Esophagus (tissue), 2 donors: Measurements from ENCODE around the gene CUX1. TPM values are rescaled to one million over a fixed set of nuclear protein-coding genes. Genes with fewer than 3 reads are reported as not detected.
A peak's percentile ranks its signal among the peaks of the same experiment; 100 is the strongest.
"Not testable (repeated sequence)": the region's sequence is repeated elsewhere in the genome, so short reads cannot be mapped to it uniquely, and the experiment has no call there.

Experiments used
- H3K27ac ChIP-seq, 2 donors: one replicate each; pipeline ENCODE4 v1.5.1; 2013; ENCODE audit warnings: low read depth in 2 of 2, mild to moderate bottlenecking in 2 of 2, inconsistent platforms in 1 of 2, low read length in 1 of 2, moderate library complexity in 1 of 2
- H3K27me3 ChIP-seq, 2 donors: one replicate each; pipeline ENCODE4 v1.6.1; 2013; ENCODE audit warnings: low read length in 2 of 2, control low read depth in 1 of 2, mild to moderate bottlenecking in 1 of 2; ENCODE audit not compliant: insufficient read depth in 2 of 2, control insufficient read depth in 1 of 2
- H3K36me3 ChIP-seq, 2 donors: one replicate each; pipeline ENCODE4 v1.6.1; 2013; ENCODE audit warnings: low read length in 1 of 2; ENCODE audit not compliant: control insufficient read depth in 2 of 2, insufficient read depth in 2 of 2
- H3K4me1 ChIP-seq, 2 donors: one replicate each; pipeline ENCODE4 v1.6.1; 2013; ENCODE audit warnings: low read length in 1 of 2; ENCODE audit not compliant: control insufficient read depth in 2 of 2, insufficient read depth in 2 of 2
- H3K4me3 ChIP-seq, 2 donors: one replicate each; pipeline ENCODE4 v1.5.1; 2013; ENCODE audit warnings: low read length in 2 of 2, mild to moderate bottlenecking in 2 of 2, low read depth in 1 of 2, moderate library complexity in 1 of 2
- H3K9me3 ChIP-seq, 2 donors: one replicate each; pipeline ENCODE4 v1.6.1; 2013; ENCODE audit warnings: mild to moderate bottlenecking in 2 of 2, low read depth in 1 of 2, low read length in 1 of 2, moderate library complexity in 1 of 2; ENCODE audit not compliant: control insufficient read depth in 2 of 2, insufficient read depth in 1 of 2
- WGBS, 2 donors: extraction: QIAGEN DNeasy Blood & Tissue Kit; methylation state at CpG; one replicate each; pipeline ENCODE4 v1.1.7; 2013; 5-methylcytosine and 5-hydroxymethylcytosine counted together
- polyA plus RNA-seq, 2 donors: library from polyadenylated mRNA; stranded (reverse); fragments of 200-250 nt; gene quantifications; one replicate each; pipeline ENCODE4 v1.2.3, GENCODE V29; 2013
- donor health status: healthy with polysubstance abuse.
- donor health status: Bipolar disorder and iron deficiency.

Gene CUX1
- polyA plus RNA-seq, 2 donors: 19.6 to 21.7 TPM

GRCh38 chr7:102138676-102139075 lies 321.2 kb downstream of the CUX1 start:
- Histone ChIP-seq H3K9me3 (no peaks in the 10 kb centered on the region), H3K4me3 (no peak overlapping the region), H3K27me3 (no peaks in the 10 kb centered on the region), H3K36me3 (peaks cover 0 to 3% of the 10 kb centered on the region in 2 donors), H3K4me1 (no peaks in the 10 kb centered on the region), H3K27ac (no peak overlapping the region)
- 82 to 88% methylated on average over 6 of the region's 6 CpGs for WGBS, 2 donors

- Histone ChIP-seq H3K27me3 (no peaks in the 10 kb centered on the region), H3K4me3 (no peak overlapping the region)
- 78 to 80% methylated on average over 14 of the region's 14 CpGs for WGBS, 2 donors
These were observed 323.5 kb downstream of the CUX1 start for GRCh38 chr7:102140952-102141370.

DNA sequence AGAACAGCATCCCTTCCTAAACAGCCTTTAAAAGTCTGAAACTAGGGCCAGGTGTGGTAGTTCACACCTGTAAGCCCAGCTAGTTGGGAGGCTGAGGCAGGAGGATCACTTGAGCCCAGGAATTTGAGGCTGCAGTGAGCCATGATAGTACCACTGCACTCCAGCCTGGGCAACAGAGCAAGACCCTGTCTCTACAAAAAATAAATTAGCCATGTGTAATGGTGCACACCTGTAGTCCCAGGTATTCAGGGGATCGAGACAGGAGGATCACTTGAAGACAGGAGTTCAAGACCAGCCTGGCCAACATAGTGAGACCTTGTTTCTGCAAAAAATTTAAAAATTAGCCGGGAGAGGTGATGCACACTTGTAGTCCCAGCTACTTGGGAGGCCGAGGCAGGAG lies 325.0 kb downstream of the CUX1 start:
- H3K9me3 ChIP-seq, H3K4me1 ChIP-seq: not testable (repeated sequence)

More at GRCh38 chr7:102140952-102141370, 323.5 kb downstream of the CUX1 start:
- no peaks in the 10 kb centered on the region for H3K4me1 ChIP-seq
- H3K27ac ChIP-seq: no peak overlapping the region
- H3K9me3 ChIP-seq: no peaks in the 10 kb centered on the region
- H3K36me3 ChIP-seq: peaks cover 0 to 4% of the 10 kb centered on the region in 2 donors

DNA sequence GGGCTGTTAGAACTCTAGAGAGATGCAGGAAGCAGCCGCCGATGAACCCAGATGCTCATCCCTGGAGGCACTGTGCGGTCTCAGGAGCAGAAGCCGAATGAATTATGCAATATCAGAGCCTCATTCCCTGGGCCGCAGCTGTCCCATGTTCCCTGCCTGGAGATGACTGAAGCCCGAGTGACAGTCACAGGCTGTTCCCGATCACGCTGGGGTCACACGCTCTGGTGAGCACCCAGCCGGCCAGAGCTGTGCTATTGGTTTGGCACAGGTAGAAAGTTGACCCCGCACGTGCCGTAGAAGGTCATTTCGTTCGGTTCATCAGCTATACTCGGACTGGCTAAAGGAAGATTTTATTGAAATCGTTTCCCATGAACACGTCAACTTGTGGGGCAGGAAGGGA lies 328.7 kb downstream of the CUX1 start:
- H3K27ac ChIP-seq: no peak overlapping the region
- 96 to 97% methylated on average over 18 of the region's 18 CpGs for WGBS, 2 donors
- H3K9me3 ChIP-seq: no peaks in the 10 kb centered on the region
- no peak overlapping the region for H3K4me3 ChIP-seq
- H3K4me1 ChIP-seq: peaks cover 0 to 3% of the 10 kb centered on the region in 2 donors
- no peaks in the 10 kb centered on the region for H3K27me3 ChIP-seq
- peaks cover 3 to 7% of the 10 kb centered on the region in 2 donors for H3K36me3 ChIP-seq

More for the DNA sequence above, 325.0 kb downstream of the CUX1 start:
- not testable (repeated sequence) for H3K27me3 ChIP-seq, H3K36me3 ChIP-seq, H3K4me3 ChIP-seq, H3K27ac ChIP-seq
- 94 to 100% methylated on average over 3 of the region's 3 CpGs for WGBS, 2 donors

DNA sequence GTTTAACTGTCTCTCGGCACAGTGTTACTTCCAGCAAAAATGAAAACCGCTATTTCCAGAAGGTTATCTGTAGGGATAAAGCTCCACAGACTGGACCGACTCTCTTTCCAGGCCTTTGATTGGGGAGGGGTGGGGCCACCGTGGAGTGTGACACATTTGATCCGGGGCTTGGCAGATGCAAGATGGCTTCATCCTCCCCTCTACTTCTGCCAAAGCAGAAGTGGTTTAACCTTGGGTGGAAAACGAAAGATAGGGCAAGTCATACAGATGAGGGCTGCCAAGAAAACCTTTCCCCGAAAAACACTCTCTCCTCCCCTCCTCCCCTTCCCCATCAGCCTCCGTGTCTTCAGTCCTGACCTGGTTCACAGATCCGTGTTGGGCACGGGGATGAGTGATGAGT lies 329.6 kb downstream of the CUX1 start:
- peaks cover 3 to 6% of the 10 kb centered on the region in 2 donors for H3K36me3 ChIP-seq
- WGBS, 2 donors: 49 to 53% methylated on average over 10 of the region's 10 CpGs
- no peaks in the 10 kb centered on the region for H3K27me3 ChIP-seq
- H3K4me3 ChIP-seq: no peak overlapping the region
- H3K9me3 ChIP-seq: no peaks in the 10 kb centered on the region
- no peak overlapping the region for H3K27ac ChIP-seq
- H3K4me1 ChIP-seq: peaks cover 0 to 3% of the 10 kb centered on the region in 2 donors

GRCh38 chr7:102148799-102149198 lies 331.4 kb downstream of the CUX1 start:
- Histone ChIP-seq H3K27ac (no peak overlapping the region), H3K36me3 (peaks cover 3% of the 10 kb centered on the region in 2 donors), H3K4me3 (no peak overlapping the region), H3K4me1 (peaks cover 0 to 8% of the 10 kb centered on the region in 2 donors), H3K27me3 (no peaks in the 10 kb centered on the region), H3K9me3 (no peaks in the 10 kb centered on the region)
- WGBS, 2 donors: 93 to 96% methylated on average over 9 of the region's 9 CpGs

DNA sequence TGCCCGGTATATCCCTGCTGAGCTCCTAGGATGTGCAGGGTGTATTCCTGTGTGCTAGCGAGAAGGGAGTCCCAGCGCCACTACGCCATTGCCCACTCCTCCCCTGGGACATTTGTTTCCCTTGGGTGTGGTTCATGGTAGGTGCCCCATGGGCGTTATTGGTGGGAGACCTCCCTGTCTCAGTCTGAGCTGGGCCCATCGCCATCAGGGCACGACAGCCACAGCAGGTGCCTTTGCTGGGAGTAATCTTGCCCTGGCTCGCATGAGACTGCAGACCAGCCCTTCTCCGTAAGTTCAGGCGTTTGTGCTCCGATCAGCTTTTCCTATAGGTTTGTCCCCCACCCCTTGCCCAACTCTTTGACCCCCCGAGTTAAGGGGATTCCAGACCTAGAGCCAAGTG lies 332.0 kb downstream of the CUX1 start:
- no peaks in the 10 kb centered on the region for H3K9me3 ChIP-seq
- peaks cover 3% of the 10 kb centered on the region in 2 donors for H3K36me3 ChIP-seq
- H3K27ac ChIP-seq: no peak overlapping the region
- no peaks in the 10 kb centered on the region for H3K27me3 ChIP-seq
- no peak overlapping the region for H3K4me3 ChIP-seq
- 79 to 83% methylated on average over 12 of the region's 12 CpGs for WGBS, 2 donors
- peaks cover 0 to 8% of the 10 kb centered on the region in 2 donors for H3K4me1 ChIP-seq

- Histone ChIP-seq H3K4me1 (peaks cover 0 to 8% of the 10 kb centered on the region in 2 donors), H3K9me3 (no peaks in the 10 kb centered on the region), H3K27me3 (no peaks in the 10 kb centered on the region), H3K4me3 (no peak overlapping the region), H3K27ac (no peak overlapping the region), H3K36me3 (peaks cover 3% of the 10 kb centered on the region in 2 donors)
- WGBS, 2 donors: 83 to 90% methylated on average over 18 of the region's 18 CpGs
These were observed 332.8 kb downstream of the CUX1 start for GRCh38 chr7:102150266-102150665.

DNA sequence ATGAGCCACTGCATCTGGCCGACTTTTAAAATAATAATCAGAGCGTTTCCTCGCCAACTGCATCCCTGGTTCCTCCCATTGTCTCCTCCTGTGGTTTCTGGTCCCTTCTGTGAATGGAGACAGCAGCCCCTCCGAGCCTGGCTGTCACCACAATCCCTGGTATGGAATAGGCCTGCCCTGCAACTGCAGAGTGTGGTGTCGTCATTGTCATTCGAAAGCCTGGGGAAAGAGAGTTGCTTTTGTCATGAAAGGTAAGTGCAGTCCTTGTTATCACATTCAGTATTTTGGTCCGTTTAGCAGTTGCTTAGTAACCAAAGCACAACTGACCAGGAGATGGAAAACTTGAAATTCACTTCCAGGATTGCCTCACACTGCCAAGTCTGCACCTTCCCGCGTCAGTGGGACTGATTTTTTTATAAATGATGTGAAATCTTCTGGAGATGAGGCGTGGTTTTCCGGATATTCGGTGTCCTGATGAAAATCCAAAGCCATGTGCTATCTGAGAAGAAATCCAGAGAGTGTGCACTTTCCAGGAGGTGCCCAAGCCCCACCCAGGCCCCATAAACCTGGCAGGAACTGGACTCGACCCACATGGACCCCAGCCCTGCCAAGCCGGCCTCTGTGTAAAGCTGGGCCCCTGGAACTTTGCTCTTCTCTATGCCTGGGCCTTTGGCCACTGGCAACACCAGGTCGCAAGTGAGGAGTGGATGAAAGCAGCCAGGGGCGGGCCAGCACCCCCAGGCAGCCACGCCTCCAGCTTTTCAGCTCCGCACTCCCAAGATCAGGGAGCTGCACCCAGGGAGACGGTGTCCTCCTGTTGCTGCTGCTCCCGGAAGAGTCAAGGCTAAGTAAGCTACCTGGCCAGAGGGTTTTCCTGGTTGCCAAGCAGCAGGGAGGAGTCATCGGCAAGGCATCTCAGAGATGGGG lies 335.5 kb downstream of the CUX1 start:
- peaks cover 0 to 3% of the 10 kb centered on the region in 2 donors for H3K36me3 ChIP-seq
- no peak overlapping the region for H3K4me3 ChIP-seq
- peaks cover 0 to 8% of the 10 kb centered on the region in 2 donors for H3K4me1 ChIP-seq
- H3K9me3 ChIP-seq: peaks cover 0 to 2% of the 10 kb centered on the region in 2 donors
- H3K27me3 ChIP-seq: no peaks in the 10 kb centered on the region
- peak overlapping the region in 1 of 2 donors; percentile 79 for H3K27ac ChIP-seq
- WGBS, 2 donors: 54 to 59% methylated on average over 21 of the region's 21 CpGs
